Caco-2 (cell line): ENCODE results near the gene ZNF407. TPM values are rescaled to one million over a fixed set of nuclear protein-coding genes. Genes with fewer than 3 reads are reported as not detected.

ENCODE experiments used
- BruUV-seq: library from RNA; stranded (reverse); fragments of 400-500 nt; replicated peaks from 2 replicates; lab custom pipeline; 2021; lab: Mats Ljungman, UMichigan
- CTCF ChIA-PET: fragments of 300-600 bp; sonication (Branson Sonifier 250); formaldehyde crosslinking; loops from one replicate; lab custom pipeline; 2022; ENCODE audit warnings: antibody characterized with exemption; lab: Charles Lee
- POLR2A ChIA-PET: fragments of 300-600 bp; sonication (Branson Sonifier 250); formaldehyde crosslinking; loops from one replicate; lab custom pipeline; 2022; ENCODE audit warnings: antibody characterized with exemption; lab: Charles Lee
- DNase-seq, 2 experiments: peaks; one replicate each; pipeline versions ENCODE4 v3.0.0 to v3.0.0-alpha.2; 2020 to 2022
- H3K27me3 ChIP-seq: replicated peaks from 2 replicates; pipeline ENCODE4 v1.6.0; 2011; ENCODE audit warnings: low read length; ENCODE audit not compliant: control insufficient read depth, insufficient read depth
- H3K36me3 ChIP-seq: 2 replicates; pipeline ENCODE4 v1.5.1; 2011; ENCODE audit warnings: low read length; ENCODE audit not compliant: control insufficient read depth, insufficient read depth
- H3K4me1 ChIP-seq: fragments of 250-450 bp; sonication (Bioruptor Pico); 2 replicates; pipeline ENCODE4 v1.5.1; 2020; ENCODE audit warnings: mild to moderate bottlenecking
- H3K4me3 ChIP-seq: 2 replicates; pipeline ENCODE4 v1.5.1; 2011; ENCODE audit warnings: low read depth, mild to moderate bottlenecking, control low read depth, low read length
- H3K9me3 ChIP-seq: fragments of 250-450 bp; sonication (Bioruptor Pico); 2 replicates; pipeline ENCODE4 v1.5.1; 2020; ENCODE audit warnings: mild to moderate bottlenecking, moderate library complexity
- H3K27ac Mint-ChIP-seq: one replicate; pipeline ENCODE4 v1.8.0; 2022; ENCODE audit warnings: mixed read lengths; ENCODE audit not compliant: unreplicated experiment
- H3K27me3 Mint-ChIP-seq: one replicate; pipeline ENCODE4 v1.8.0; 2022; ENCODE audit warnings: mixed read lengths; ENCODE audit not compliant: insufficient read depth, unreplicated experiment
- H3K36me3 Mint-ChIP-seq: one replicate; pipeline ENCODE4 v1.8.0; 2022; ENCODE audit warnings: mild to moderate bottlenecking, mixed read lengths; ENCODE audit not compliant: insufficient read depth, unreplicated experiment
- H3K4me1 Mint-ChIP-seq: one replicate; pipeline ENCODE4 v1.8.0; 2022; ENCODE audit warnings: low read depth, mixed read lengths; ENCODE audit not compliant: unreplicated experiment
- H3K4me3 Mint-ChIP-seq: one replicate; pipeline ENCODE4 v1.8.0; 2022; ENCODE audit warnings: mild to moderate bottlenecking, moderate library complexity, mixed read lengths; ENCODE audit not compliant: unreplicated experiment
- H3K9me3 Mint-ChIP-seq: one replicate; pipeline ENCODE4 v1.8.0; 2022; ENCODE audit warnings: mixed read lengths; ENCODE audit not compliant: unreplicated experiment
- CTCF ChIP-seq, 2 experiments: fragments of 200-600 bp in 1 of 2; IDR thresholded peaks; 1 replicate in 1 of 2; 2 replicates in 1 of 2; pipeline versions ENCODE4 v1.5.1 to v1.8.0; 2011 to 2022; ENCODE audit warnings: antibody characterized with exemption in 1 of 2, control low read depth in 1 of 2, inconsistent platforms in 1 of 2, low read depth in 1 of 2, low read length in 1 of 2, mild to moderate bottlenecking in 1 of 2, moderate library complexity in 1 of 2; ENCODE audit not compliant: insufficient read depth in 1 of 2, severe bottlenecking in 1 of 2, unreplicated experiment in 1 of 2
- intact Hi-C: fragments of 100-400 bp; cut with micrococcal nuclease; formaldehyde crosslinking; loops from one replicate; pipeline ENCODE4 v1.10.0; 2022; ENCODE audit not compliant: unreplicated experiment
- total RNA-seq: library from RNA; stranded (reverse); gene quantifications from 2 replicates; pipeline ENCODE4 v1.2.3, GENCODE V29; 2022

The ZNF407 gene
- total RNA-seq, 1 experiment from 2014 or later: 4.7 TPM

DNA sequence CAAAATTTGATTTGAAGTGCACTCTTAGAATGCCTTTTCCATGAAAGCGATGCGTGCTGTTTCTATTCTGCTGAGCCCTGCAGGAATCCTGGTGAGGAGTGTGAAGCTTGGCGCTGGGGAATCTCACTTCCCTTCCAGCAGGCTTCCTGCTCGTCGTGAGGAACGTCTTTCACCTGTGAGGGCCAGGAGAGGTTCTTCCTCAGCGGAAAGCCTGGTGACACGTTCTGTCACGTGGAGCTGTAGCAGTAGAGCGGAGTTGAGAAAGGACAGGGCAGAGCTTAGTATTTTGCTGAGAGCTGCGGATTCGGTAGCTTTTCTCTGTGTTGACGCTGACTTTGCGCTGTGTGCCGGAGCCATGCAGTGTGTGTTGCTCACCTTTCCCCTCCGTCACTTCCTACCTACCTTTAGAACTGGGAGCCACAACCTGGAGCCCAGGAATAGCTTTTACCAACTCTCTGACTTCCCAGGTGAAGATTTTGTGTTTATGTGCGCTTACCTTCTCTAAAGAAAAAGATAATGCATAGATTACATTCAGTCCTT lies 316.5 kb downstream of the ZNF407 start:
- no peak overlapping the region for H3K27ac Mint-ChIP-seq
- Histone ChIP-seq H3K9me3 (no peaks in the 10 kb centered on the region), H3K4me1 (no peaks in the 10 kb centered on the region), H3K27me3 (no peaks in the 10 kb centered on the region), H3K4me3 (no peak overlapping the region), H3K36me3 (no peaks in the 10 kb centered on the region)
- POLR2A ChIA-PET: no interaction called here
- intact Hi-C loops: no loop called here
- CTCF ChIA-PET: no interaction called here
- no peaks in the 10 kb centered on the region for H3K9me3 Mint-ChIP-seq
- no peaks in the 10 kb centered on the region for H3K27me3 Mint-ChIP-seq
- H3K4me1 Mint-ChIP-seq: no peaks in the 10 kb centered on the region
- no TSS peak for BruUV-seq
- H3K4me3 Mint-ChIP-seq: no peak overlapping the region
- no peak for DNase-seq
- no peaks in the 10 kb centered on the region for H3K36me3 Mint-ChIP-seq
- TF ChIP-seq CTCF (IDR thresholded peaks at IDR 0.05; ENCODE audit: insufficient read depth in 1 of 2, low read depth in 1 of 2, low read length in 1 of 2, severe bottlenecking in 1 of 2, unreplicated experiment in 1 of 2): no peak

- Histone ChIP-seq H3K36me3 (no peaks in the 10 kb centered on the region), H3K27me3 (no peaks in the 10 kb centered on the region), H3K4me3 (no peak overlapping the region), H3K9me3 (no peaks in the 10 kb centered on the region), H3K4me1 (no peaks in the 10 kb centered on the region)
- CTCF ChIA-PET: no interaction called here
- H3K27ac Mint-ChIP-seq: no peak overlapping the region
- no peaks in the 10 kb centered on the region for H3K9me3 Mint-ChIP-seq
- H3K36me3 Mint-ChIP-seq: no peaks in the 10 kb centered on the region
- no peak for DNase-seq
- BruUV-seq: no TSS peak
- H3K4me3 Mint-ChIP-seq: no peak overlapping the region
- no peaks in the 10 kb centered on the region for H3K27me3 Mint-ChIP-seq
- no peaks in the 10 kb centered on the region for H3K4me1 Mint-ChIP-seq
- intact Hi-C loops: no loop called here
- POLR2A ChIA-PET: no interaction called here
- TF ChIP-seq CTCF (IDR thresholded peaks at IDR 0.05; ENCODE audit: insufficient read depth in 1 of 2, low read depth in 1 of 2, low read length in 1 of 2, severe bottlenecking in 1 of 2, unreplicated experiment in 1 of 2): no peak
Observed at GRCh38 chr18:74914648-74915047, 317.0 kb downstream of the ZNF407 start.

DNA sequence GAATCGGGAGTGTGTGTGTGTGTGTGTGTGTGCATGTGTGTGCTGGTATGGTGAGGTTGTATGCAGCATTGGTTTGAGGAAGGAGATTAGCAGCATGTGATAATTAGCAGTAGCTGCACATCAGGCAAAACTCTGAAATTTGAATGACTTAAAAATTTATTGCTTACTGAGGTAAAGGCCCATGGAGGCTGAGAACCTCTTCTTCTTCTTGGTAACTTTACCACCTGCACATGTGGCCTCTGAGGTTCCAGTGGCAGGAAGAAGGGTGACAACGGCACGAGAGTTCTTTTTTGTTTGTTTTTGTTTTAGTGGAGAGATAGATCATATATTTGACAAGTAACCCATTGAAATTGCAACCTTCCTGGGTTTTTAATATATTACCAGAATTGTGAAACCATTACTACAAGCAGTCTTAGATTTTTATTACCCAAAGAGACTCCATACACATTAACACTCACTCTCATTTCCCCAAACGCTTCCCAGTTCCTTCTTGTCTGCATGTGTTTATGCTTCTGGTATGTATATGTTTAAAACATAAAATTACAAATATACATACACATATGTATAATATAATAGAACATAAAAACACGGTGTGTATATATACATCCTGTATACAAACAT lies 319.2 kb downstream of the ZNF407 start:
- no peak overlapping the region for H3K4me3 Mint-ChIP-seq
- no peaks in the 10 kb centered on the region for H3K36me3 ChIP-seq
- H3K4me1 Mint-ChIP-seq: no peaks in the 10 kb centered on the region
- no peaks in the 10 kb centered on the region for H3K9me3 ChIP-seq
- no peaks in the 10 kb centered on the region for H3K9me3 Mint-ChIP-seq
- no peak for TF ChIP-seq CTCF (IDR thresholded peaks at IDR 0.05; ENCODE audit: insufficient read depth in 1 of 2, low read depth in 1 of 2, low read length in 1 of 2, severe bottlenecking in 1 of 2, unreplicated experiment in 1 of 2)
- POLR2A ChIA-PET: no interaction called here
- intact Hi-C loops: no loop called here
- H3K27me3 ChIP-seq: no peaks in the 10 kb centered on the region
- H3K27me3 Mint-ChIP-seq: no peaks in the 10 kb centered on the region
- no peak overlapping the region for H3K27ac Mint-ChIP-seq
- no peaks in the 10 kb centered on the region for H3K4me1 ChIP-seq
- CTCF ChIA-PET: no interaction called here
- no peaks in the 10 kb centered on the region for H3K36me3 Mint-ChIP-seq
- no peak overlapping the region for H3K4me3 ChIP-seq
- no peak for DNase-seq
- no TSS peak for BruUV-seq
